Stimulated activated naive CD8-positive, alpha-beta T cell treated with anti-CD3 and anti-CD28 coated beads, Interleukin-15, Interleukin-2, amounts not matched to agents 100 ng/mL and 50 ng/mL, for 24 hours (primary cell): ENCODE results near the gene SLC25A51.

ENCODE experiments used
- H3K27ac Mint-ChIP-seq: one replicate; pipeline ENCODE4 v1.8.0; 2021; ENCODE audit warnings: mild to moderate bottlenecking, mixed read lengths
- H3K27me3 Mint-ChIP-seq: one replicate; pipeline ENCODE4 v1.8.0; 2021; ENCODE audit warnings: mixed read lengths
- H3K36me3 Mint-ChIP-seq: one replicate; pipeline ENCODE4 v1.8.0; 2021; ENCODE audit warnings: low read depth, mixed read lengths
- H3K4me1 Mint-ChIP-seq: one replicate; pipeline ENCODE4 v1.8.0; 2021; ENCODE audit warnings: low read depth, mixed read lengths
- H3K4me3 Mint-ChIP-seq: one replicate; pipeline ENCODE4 v1.8.0; 2021; ENCODE audit warnings: mild to moderate bottlenecking, mixed read lengths
- H3K9me3 Mint-ChIP-seq: one replicate; pipeline ENCODE4 v1.8.0; 2021; ENCODE audit warnings: mixed read lengths

Gene SLC25A51

GRCh38 chr9:37927132-37927531 is 23.2 kb upstream of the SLC25A51 start:
- Mint-ChIP-seq H3K4me1 (no peaks in the 10 kb centered on the region), H3K27me3 (no peaks in the 10 kb centered on the region), H3K9me3 (no peaks in the 10 kb centered on the region), H3K4me3 (no peak overlapping the region), H3K27ac (no peak overlapping the region), H3K36me3 (no peaks in the 10 kb centered on the region)

DNA sequence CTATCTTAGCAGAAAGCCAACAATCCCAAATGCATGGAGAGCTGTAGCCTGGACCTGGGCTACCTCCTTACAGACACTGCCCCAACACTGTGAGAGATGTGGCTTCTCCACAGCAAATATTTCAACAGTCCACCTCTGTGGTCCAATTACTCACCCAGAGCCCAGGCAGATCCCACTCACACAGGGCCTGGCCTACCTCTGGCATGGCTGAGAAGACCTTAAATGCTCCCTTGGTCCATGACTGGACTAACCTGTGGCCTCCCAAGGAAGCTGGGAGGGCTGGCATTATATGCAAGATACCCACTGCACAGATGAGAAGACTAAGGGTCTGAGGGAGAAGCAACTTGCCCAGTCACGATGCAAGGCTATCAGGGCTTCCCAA is 22.8 kb upstream of the SLC25A51 start:
- H3K36me3 Mint-ChIP-seq: no peaks in the 10 kb centered on the region
- no peak overlapping the region for H3K27ac Mint-ChIP-seq
- no peaks in the 10 kb centered on the region for H3K9me3 Mint-ChIP-seq
- H3K4me3 Mint-ChIP-seq: no peak overlapping the region
- H3K27me3 Mint-ChIP-seq: no peaks in the 10 kb centered on the region
- H3K4me1 Mint-ChIP-seq: no peaks in the 10 kb centered on the region

GRCh38 chr9:37925786-37926736 is 22.1 kb upstream of the SLC25A51 start:
- Mint-ChIP-seq H3K27ac (no peak overlapping the region), H3K27me3 (no peaks in the 10 kb centered on the region), H3K9me3 (no peaks in the 10 kb centered on the region), H3K4me3 (no peak overlapping the region), H3K36me3 (no peaks in the 10 kb centered on the region), H3K4me1 (no peaks in the 10 kb centered on the region)

DNA sequence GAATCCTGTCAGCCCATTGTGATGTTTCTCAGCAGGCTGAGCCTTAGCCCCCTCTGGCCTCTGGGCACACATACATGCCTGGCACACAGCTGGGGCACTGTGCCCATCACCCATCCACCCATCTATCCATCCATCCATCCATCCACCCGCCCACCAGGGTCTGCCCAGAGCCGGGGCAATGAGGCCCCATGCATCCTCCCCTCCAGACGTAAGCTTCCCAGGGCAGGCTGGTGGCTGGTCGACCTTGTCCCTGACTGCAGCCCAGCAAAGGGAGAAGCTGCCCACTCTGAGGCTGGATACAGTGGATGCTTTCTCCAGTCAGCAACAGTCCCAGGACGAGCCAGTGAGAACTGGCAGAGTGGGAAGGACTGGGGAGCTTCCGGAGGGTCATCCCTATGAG is 21.1 kb upstream of the SLC25A51 start:
- no peak overlapping the region for H3K27ac Mint-ChIP-seq
- no peaks in the 10 kb centered on the region for H3K9me3 Mint-ChIP-seq
- no peaks in the 10 kb centered on the region for H3K27me3 Mint-ChIP-seq
- no peaks in the 10 kb centered on the region for H3K36me3 Mint-ChIP-seq
- H3K4me3 Mint-ChIP-seq: no peak overlapping the region
- no peaks in the 10 kb centered on the region for H3K4me1 Mint-ChIP-seq

DNA sequence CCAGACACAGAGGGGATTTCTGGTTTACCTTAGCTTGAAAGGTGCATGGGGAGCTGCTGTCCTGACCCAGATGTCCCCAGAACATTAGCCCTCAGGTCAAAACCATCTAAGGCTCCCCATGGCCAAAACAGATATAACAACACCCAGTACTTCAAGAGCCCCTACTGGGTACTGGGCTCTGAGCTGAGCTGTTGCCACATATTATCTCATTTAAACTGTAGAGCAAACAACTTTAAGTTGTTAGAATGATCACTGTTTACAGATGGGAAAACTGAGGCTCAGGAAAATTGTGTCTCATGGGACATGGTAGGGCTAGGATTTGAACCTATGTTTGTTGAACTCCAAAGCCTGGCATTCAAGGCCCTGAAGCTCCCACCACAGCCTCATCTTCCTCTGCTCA is 20.6 kb upstream of the SLC25A51 start:
- no peaks in the 10 kb centered on the region for H3K36me3 Mint-ChIP-seq
- no peaks in the 10 kb centered on the region for H3K9me3 Mint-ChIP-seq
- no peak overlapping the region for H3K27ac Mint-ChIP-seq
- no peaks in the 10 kb centered on the region for H3K27me3 Mint-ChIP-seq
- no peak overlapping the region for H3K4me3 Mint-ChIP-seq
- no peaks in the 10 kb centered on the region for H3K4me1 Mint-ChIP-seq

- H3K4me3 Mint-ChIP-seq: no peak overlapping the region
- H3K27ac Mint-ChIP-seq: no peak overlapping the region
- H3K9me3 Mint-ChIP-seq: no peaks in the 10 kb centered on the region
- H3K4me1 Mint-ChIP-seq: no peaks in the 10 kb centered on the region
- no peaks in the 10 kb centered on the region for H3K27me3 Mint-ChIP-seq
- no peaks in the 10 kb centered on the region for H3K36me3 Mint-ChIP-seq
Measured at GRCh38 chr9:37923796-37924427, 20.0 kb upstream of the SLC25A51 start.

DNA sequence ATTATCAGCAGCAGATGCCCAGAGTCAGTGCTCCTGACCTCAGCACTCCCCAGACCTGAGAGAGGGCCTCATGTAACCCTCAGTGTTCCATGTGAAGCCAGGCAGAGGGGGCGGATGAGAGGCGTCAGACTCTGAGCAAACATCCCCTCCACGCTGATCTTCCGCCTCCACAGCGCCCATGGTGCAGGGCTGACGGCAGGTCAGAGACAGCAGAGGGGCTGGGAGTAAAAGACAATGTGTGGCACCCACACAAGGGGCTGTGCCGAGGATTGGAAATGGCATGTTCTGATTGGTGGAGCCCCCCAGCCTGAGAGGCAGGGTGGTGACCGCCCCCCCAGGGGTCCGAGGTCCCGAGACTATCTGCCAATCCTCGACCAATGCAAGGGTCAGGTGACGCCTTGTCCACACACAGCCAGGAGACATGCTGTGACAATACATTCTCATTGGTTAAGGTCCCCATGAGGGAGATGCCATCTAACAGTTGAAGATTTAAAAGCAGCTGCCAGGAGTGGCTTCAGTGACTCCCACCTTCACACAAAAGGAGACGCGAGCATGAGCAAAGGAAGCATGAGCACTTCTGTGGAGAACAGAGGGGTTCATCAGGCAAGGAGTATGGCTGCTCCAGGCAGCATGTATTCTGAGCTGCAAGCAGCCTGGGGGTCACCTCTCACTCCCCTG is 19.3 kb upstream of the SLC25A51 start:
- Mint-ChIP-seq H3K9me3 (no peaks in the 10 kb centered on the region), H3K4me1 (no peaks in the 10 kb centered on the region), H3K36me3 (no peaks in the 10 kb centered on the region), H3K4me3 (no peak overlapping the region), H3K27me3 (no peaks in the 10 kb centered on the region), H3K27ac (no peak overlapping the region)

- Mint-ChIP-seq H3K4me1 (no peaks in the 10 kb centered on the region), H3K4me3 (no peak overlapping the region), H3K27me3 (no peaks in the 10 kb centered on the region), H3K27ac (no peak overlapping the region), H3K9me3 (no peaks in the 10 kb centered on the region), H3K36me3 (no peaks in the 10 kb centered on the region)
Measured at GRCh38 chr9:37922363-37923117, 18.6 kb upstream of the SLC25A51 start.

GRCh38 chr9:37921546-37922300 is 17.8 kb upstream of the SLC25A51 start:
- no peak overlapping the region for H3K4me3 Mint-ChIP-seq
- no peaks in the 10 kb centered on the region for H3K36me3 Mint-ChIP-seq
- H3K9me3 Mint-ChIP-seq: no peaks in the 10 kb centered on the region
- no peak overlapping the region for H3K27ac Mint-ChIP-seq
- no peaks in the 10 kb centered on the region for H3K27me3 Mint-ChIP-seq
- H3K4me1 Mint-ChIP-seq: no peaks in the 10 kb centered on the region

GRCh38 chr9:37921168-37921510 is 17.2 kb upstream of the SLC25A51 start:
- Mint-ChIP-seq H3K27ac (no peak overlapping the region), H3K9me3 (no peaks in the 10 kb centered on the region), H3K36me3 (no peaks in the 10 kb centered on the region), H3K27me3 (no peaks in the 10 kb centered on the region), H3K4me3 (no peak overlapping the region), H3K4me1 (no peaks in the 10 kb centered on the region)

DNA sequence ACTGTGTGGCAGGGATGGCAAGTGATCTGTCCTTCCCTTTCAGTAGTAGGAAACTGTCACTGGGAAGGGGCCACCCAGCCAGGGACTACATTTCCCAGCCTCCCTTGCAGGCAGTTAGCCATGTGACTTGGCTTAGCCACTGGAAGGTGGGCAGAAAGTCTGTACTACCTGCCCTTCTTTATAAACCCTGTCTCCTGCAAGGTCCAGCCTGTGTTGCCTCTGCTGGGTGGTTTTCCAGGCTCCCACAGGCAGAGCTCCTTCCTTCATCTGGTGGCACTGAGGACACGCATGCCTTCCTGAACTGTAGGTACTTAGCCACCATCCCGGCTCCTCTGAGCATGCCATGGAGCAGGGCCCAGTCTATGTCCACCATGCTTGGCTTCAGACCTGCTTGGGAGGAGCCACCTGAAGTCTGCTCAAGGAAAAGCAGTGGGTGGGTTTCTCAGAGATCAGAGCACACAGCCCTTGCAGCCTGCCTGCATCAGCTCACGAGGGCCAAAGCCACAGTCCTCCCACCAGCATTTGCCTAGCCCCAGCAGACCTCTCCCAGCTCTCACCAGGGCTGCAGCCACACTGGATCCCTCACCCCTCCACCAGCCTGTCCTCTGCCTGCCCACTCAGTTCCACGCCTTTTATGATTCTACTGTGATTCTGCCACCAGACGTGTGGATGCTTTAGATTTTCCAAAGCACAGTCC is 16.7 kb upstream of the SLC25A51 start:
- Mint-ChIP-seq H3K9me3 (no peaks in the 10 kb centered on the region), H3K27ac (no peak overlapping the region), H3K4me1 (no peaks in the 10 kb centered on the region), H3K27me3 (no peaks in the 10 kb centered on the region), H3K4me3 (no peak overlapping the region), H3K36me3 (no peaks in the 10 kb centered on the region)

DNA sequence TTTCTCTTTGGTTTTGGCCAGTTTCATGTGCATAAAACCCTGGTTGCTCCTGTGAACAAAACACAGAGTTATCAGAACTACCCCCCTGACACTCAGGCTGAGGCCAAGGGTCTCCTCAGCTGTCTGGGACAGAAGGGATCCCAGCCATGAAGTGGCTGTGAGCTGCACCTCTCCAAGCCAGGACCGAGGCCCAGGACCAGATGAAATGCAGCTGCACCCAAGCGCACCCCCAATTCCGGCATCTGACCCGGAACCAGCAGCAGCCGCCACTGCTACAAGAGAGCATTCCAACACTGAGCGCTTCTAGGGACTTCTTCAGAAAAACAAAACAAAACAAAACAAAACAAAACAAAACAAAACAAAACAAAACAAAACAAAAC is 16.0 kb upstream of the SLC25A51 start:
- no peaks in the 10 kb centered on the region for H3K27me3 Mint-ChIP-seq
- no peak overlapping the region for H3K4me3 Mint-ChIP-seq
- no peaks in the 10 kb centered on the region for H3K9me3 Mint-ChIP-seq
- no peaks in the 10 kb centered on the region for H3K4me1 Mint-ChIP-seq
- H3K36me3 Mint-ChIP-seq: no peaks in the 10 kb centered on the region
- no peak overlapping the region for H3K27ac Mint-ChIP-seq

DNA sequence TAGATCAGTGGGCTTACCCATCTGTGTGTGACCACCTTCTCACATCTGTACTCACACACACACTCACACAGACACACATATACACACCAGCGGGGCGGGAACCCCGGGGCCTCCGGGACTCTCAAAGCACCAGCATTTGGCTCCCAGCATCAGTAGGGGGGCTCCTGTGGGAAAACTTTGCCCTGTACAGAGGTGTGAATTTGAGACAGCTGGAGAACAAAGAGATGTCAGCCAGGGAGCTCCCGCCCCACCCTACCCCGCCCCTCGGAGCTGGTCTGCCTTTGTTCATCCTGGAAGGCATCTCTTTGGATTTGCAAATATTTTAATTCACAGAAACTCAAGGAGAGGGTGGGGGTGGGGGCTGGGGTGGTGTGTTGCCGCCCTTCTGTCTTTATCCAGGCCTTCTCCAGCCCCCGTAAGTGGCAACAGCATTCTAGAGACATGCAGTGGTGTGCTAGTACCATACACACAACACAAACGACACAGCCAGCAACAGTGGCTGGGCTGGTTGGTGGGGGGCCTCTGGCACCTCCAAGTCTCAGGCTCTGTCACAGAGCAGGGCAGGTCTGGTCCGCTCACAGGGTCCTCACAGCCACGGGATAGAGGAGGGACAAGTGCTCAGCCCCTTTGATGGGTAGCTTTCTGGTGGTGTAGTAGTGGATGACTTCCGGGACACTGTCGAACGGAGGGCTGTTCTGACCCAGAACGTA is 15.5 kb upstream of the SLC25A51 start:
- H3K4me1 Mint-ChIP-seq: no peaks in the 10 kb centered on the region
- H3K27me3 Mint-ChIP-seq: no peaks in the 10 kb centered on the region
- no peaks in the 10 kb centered on the region for H3K36me3 Mint-ChIP-seq
- no peak overlapping the region for H3K27ac Mint-ChIP-seq
- H3K4me3 Mint-ChIP-seq: no peak overlapping the region
- no peaks in the 10 kb centered on the region for H3K9me3 Mint-ChIP-seq
